Measurements from ENCODE around the gene ZMIZ1.

ZMIZ1 gene

GRCh38 chr10:79053081-79053434 lies 15.7 kb upstream of the ZMIZ1 start:
- H3K27me3 ChIP-seq (ENCODE audit: insufficient read depth, low read depth, severe bottlenecking) = no peaks in the 10 kb centered on the region
- TF ChIP-seq CTCF (IDR thresholded peaks at IDR 0.05; ENCODE audit: low read depth, low read length) = no peak
- no peak for DNase-seq
- no peak overlapping the region for H3K4me3 ChIP-seq (ENCODE audit: low read depth, low read length)
- no peak overlapping the region for H3K27ac ChIP-seq
- H3K9me3 ChIP-seq (ENCODE audit: severe bottlenecking) = no peaks in the 10 kb centered on the region
- no peaks in the 10 kb centered on the region for H3K36me3 ChIP-seq

GRCh38 chr10:79053481-79054202 lies 15.1 kb upstream of the ZMIZ1 start:
- no peaks in the 10 kb centered on the region for H3K27me3 ChIP-seq (ENCODE audit: insufficient read depth, low read depth, severe bottlenecking)
- H3K9me3 ChIP-seq (ENCODE audit: severe bottlenecking) = no peaks in the 10 kb centered on the region
- H3K36me3 ChIP-seq = no peaks in the 10 kb centered on the region
- H3K27ac ChIP-seq = no peak overlapping the region
- no peak overlapping the region for H3K4me3 ChIP-seq (ENCODE audit: low read depth, low read length)
- no peak for TF ChIP-seq CTCF (IDR thresholded peaks at IDR 0.05; ENCODE audit: low read depth, low read length)
- no peak for DNase-seq

GRCh38 chr10:79054203-79055099 lies 14.3 kb upstream of the ZMIZ1 start:
- Histone ChIP-seq H3K4me3 (ENCODE audit: low read depth, low read length) (no peak overlapping the region), H3K36me3 (no peaks in the 10 kb centered on the region), H3K9me3 (ENCODE audit: severe bottlenecking) (no peaks in the 10 kb centered on the region), H3K27me3 (ENCODE audit: insufficient read depth, low read depth, severe bottlenecking) (no peaks in the 10 kb centered on the region), H3K27ac (no peak overlapping the region)
- DNase-seq = no peak
- TF ChIP-seq CTCF (IDR thresholded peaks at IDR 0.05; ENCODE audit: low read depth, low read length) = no peak

GRCh38 chr10:79055100-79055782 lies 13.5 kb upstream of the ZMIZ1 start:
- no peak for DNase-seq
- Histone ChIP-seq H3K4me3 (ENCODE audit: low read depth, low read length) (no peak overlapping the region), H3K27me3 (ENCODE audit: insufficient read depth, low read depth, severe bottlenecking) (no peaks in the 10 kb centered on the region), H3K9me3 (ENCODE audit: severe bottlenecking) (no peaks in the 10 kb centered on the region), H3K36me3 (no peaks in the 10 kb centered on the region), H3K27ac (no peak overlapping the region)
- no peak for TF ChIP-seq CTCF (IDR thresholded peaks at IDR 0.05; ENCODE audit: low read depth, low read length)

GRCh38 chr10:79055892-79056291 lies 12.9 kb upstream of the ZMIZ1 start:
- H3K36me3 ChIP-seq = no peaks in the 10 kb centered on the region
- TF ChIP-seq CTCF (IDR thresholded peaks at IDR 0.05; ENCODE audit: low read depth, low read length) = no peak
- H3K27me3 ChIP-seq (ENCODE audit: insufficient read depth, low read depth, severe bottlenecking) = no peaks in the 10 kb centered on the region
- DNase-seq = no peak
- no peak overlapping the region for H3K4me3 ChIP-seq (ENCODE audit: low read depth, low read length)
- H3K27ac ChIP-seq = no peak overlapping the region
- H3K9me3 ChIP-seq (ENCODE audit: severe bottlenecking) = no peaks in the 10 kb centered on the region

Measured in WERI-Rb-1 (cell line).